H1 (cell line): Measurements from ENCODE around the gene TLE1. TPM values are rescaled to one million over a fixed set of nuclear protein-coding genes. Genes with fewer than 3 reads are reported as not detected.

Source experiments
- CTCF ChIA-PET: fragments of 300-600 bp; sonication (Branson Sonifier 250); formaldehyde crosslinking; loops from one replicate; lab custom pipeline; 2021; ENCODE audit not compliant: partially characterized antibody; lab: Charles Lee
- POLR2A ChIA-PET: fragments of 300-600 bp; sonication (Branson Sonifier 250); formaldehyde crosslinking; loops from one replicate; lab custom pipeline; 2021; ENCODE audit warnings: inconsistent platforms; ENCODE audit not compliant: partially characterized antibody; lab: Charles Lee
- DNase-seq, 2 experiments: peaks; one replicate each; pipeline versions ENCODE4 v3.0.0 to v3.0.0-alpha.2; 2010 to 2022; ENCODE audit warnings: low spot score in 2 of 2, low read depth in 1 of 2, mixed read lengths in 1 of 2
- FAIRE-seq: peaks from 2 replicates; lab custom pipeline; 2011; peaks lifted over from hg19 to GRCh38; lab: Jason Lieb, UNC
- H2AFZ ChIP-seq: 2 replicates; pipeline ENCODE4 v1.8.1; 2012; ENCODE audit warnings: low read length, inconsistent platforms
- H2AK5ac ChIP-seq: 2 replicates; pipeline ENCODE4 v1.6.1; 2013; ENCODE audit warnings: low read depth, low read length
- H2BK120ac ChIP-seq: replicated peaks from 2 replicates; pipeline ENCODE3; 2013; ENCODE audit warnings: low read depth, low read length, inconsistent platforms
- H2BK12ac ChIP-seq: 2 replicates; pipeline ENCODE4 v1.6.1; 2013; ENCODE audit warnings: low read depth, low read length
- H2BK15ac ChIP-seq: 2 replicates; pipeline ENCODE4 v1.6.1; 2013; ENCODE audit warnings: low read length
- H2BK20ac ChIP-seq: 2 replicates; pipeline ENCODE4 v1.6.1; 2013; ENCODE audit warnings: low read length
- H2BK5ac ChIP-seq: 2 replicates; pipeline ENCODE4 v1.6.1; 2013; ENCODE audit warnings: low read depth, low read length
- H3K14ac ChIP-seq: 2 replicates; pipeline ENCODE4 v1.6.1; 2013; ENCODE audit warnings: inconsistent platforms; ENCODE audit not compliant: insufficient read length
- H3K18ac ChIP-seq: 2 replicates; pipeline ENCODE4 v1.6.1; 2013; ENCODE audit warnings: low read length; ENCODE audit errors: extremely low read depth
- H3K23ac ChIP-seq: 2 replicates; pipeline ENCODE4 v1.6.1; 2013; ENCODE audit warnings: inconsistent platforms; ENCODE audit not compliant: insufficient read length
- H3K23me2 ChIP-seq: 2 replicates; pipeline ENCODE4 v1.6.1; 2013; ENCODE audit warnings: low read depth, low read length
- H3K27ac ChIP-seq: 2 replicates; pipeline ENCODE4 v1.6.1; 2011; ENCODE audit warnings: low read depth, low read length, inconsistent platforms
- H3K27me3 ChIP-seq, 4 experiments: replicated peaks in 1 of 4; 1 replicate in 1 of 4; 2 replicates in 3 of 4; pipeline versions ENCODE4 v1.6.1 to v1.8.1; 2011 to 2013; ENCODE audit warnings: low read length in 3 of 4, mild to moderate bottlenecking in 3 of 4, inconsistent platforms in 2 of 4, mixed read lengths in 2 of 4, moderate library complexity in 1 of 4; ENCODE audit not compliant: control insufficient read depth in 3 of 4, insufficient read depth in 3 of 4; ENCODE audit errors: extremely low read depth in 1 of 4
- H3K36me3 ChIP-seq, 4 experiments: 2 replicates each; pipeline versions ENCODE4 v1.6.1 to v1.8.1; 2011 to 2013; ENCODE audit warnings: mild to moderate bottlenecking in 4 of 4, low read length in 3 of 4, moderate library complexity in 2 of 4, control low read depth in 1 of 4, inconsistent platforms in 1 of 4; ENCODE audit not compliant: insufficient read depth in 4 of 4, control insufficient read depth in 2 of 4
- H3K4ac ChIP-seq: replicated peaks from 2 replicates; pipeline ENCODE3; 2013; ENCODE audit warnings: low read length, low read depth, mixed read lengths, inconsistent platforms; ENCODE audit not compliant: insufficient read length
- H3K4me1 ChIP-seq, 4 experiments: replicated peaks in 1 of 4; 1 replicate in 1 of 4; 2 replicates in 3 of 4; pipeline versions ENCODE4 v1.6.1 to v1.8.1; 2011 to 2013; ENCODE audit warnings: low read length in 3 of 4, inconsistent platforms in 2 of 4, mixed read lengths in 1 of 4; ENCODE audit not compliant: insufficient read depth in 4 of 4, control insufficient read depth in 3 of 4
- H3K4me2 ChIP-seq, 2 experiments: 2 replicates each; pipeline versions ENCODE4 v1.6.1 to v1.8.1; 2011 to 2013; ENCODE audit warnings: low read depth in 2 of 2, low read length in 2 of 2, control low read depth in 1 of 2, inconsistent platforms in 1 of 2, mild to moderate bottlenecking in 1 of 2; ENCODE audit not compliant: insufficient read depth in 1 of 2
- H3K4me3 ChIP-seq, 4 experiments: fragments of 200-600, 300-600 bp in 1 of 4; sonication (generic), shearing (Covaris generic), sonication (Bioruptor Twin) in 1 of 4; 2 replicates each; pipeline versions ENCODE4 v1.5.1 to v1.8.1; 2011 to 2016; ENCODE audit warnings: low read length in 4 of 4, low read depth in 3 of 4, control low read depth in 2 of 4, inconsistent platforms in 2 of 4, mild to moderate bottlenecking in 2 of 4, mixed read lengths in 1 of 4, moderate library complexity in 1 of 4; ENCODE audit not compliant: insufficient read depth in 2 of 4; ENCODE audit errors: extremely low read depth in 1 of 4
- H3K56ac ChIP-seq: replicated peaks from 2 replicates; pipeline ENCODE3; 2013; ENCODE audit warnings: low read depth, mild to moderate bottlenecking, mixed read lengths, low read length, inconsistent platforms; ENCODE audit not compliant: insufficient read length
- H3K79me1 ChIP-seq: 2 replicates; pipeline ENCODE4 v1.6.1; 2013; ENCODE audit warnings: low read depth, low read length, control low read depth
- H3K79me2 ChIP-seq, 2 experiments: 2 replicates each; pipeline versions ENCODE4 v1.6.1 to v1.8.1; 2012 to 2013; ENCODE audit warnings: low read length in 2 of 2, mild to moderate bottlenecking in 2 of 2, inconsistent platforms in 1 of 2; ENCODE audit not compliant: insufficient read depth in 2 of 2, control insufficient read depth in 1 of 2
- H3K9ac ChIP-seq, 4 experiments: replicated peaks in 1 of 4; 1 replicate in 1 of 4; 2 replicates in 3 of 4; pipeline versions ENCODE4 v1.6.1 to v1.8.1; 2011 to 2013; ENCODE audit warnings: low read depth in 3 of 4, low read length in 3 of 4, control low read depth in 2 of 4, mild to moderate bottlenecking in 2 of 4, moderate library complexity in 2 of 4, inconsistent platforms in 1 of 4; ENCODE audit errors: extremely low read depth in 1 of 4
- H3K9me3 ChIP-seq, 2 experiments: 2 replicates each; pipeline versions ENCODE4 v1.6.1 to v1.8.1; 2012 to 2013; ENCODE audit warnings: mild to moderate bottlenecking in 2 of 2, moderate library complexity in 2 of 2, control low read depth in 1 of 2, inconsistent platforms in 1 of 2, low read depth in 1 of 2, low read length in 1 of 2, mixed read lengths in 1 of 2; ENCODE audit not compliant: insufficient read depth in 2 of 2
- H4K20me1 ChIP-seq, 2 experiments: replicated peaks in 1 of 2; 2 replicates each; pipeline versions ENCODE3 to v1.8.1; 2011 to 2013; ENCODE audit warnings: inconsistent platforms in 2 of 2, low read length in 2 of 2, mild to moderate bottlenecking in 1 of 2; ENCODE audit not compliant: insufficient read depth in 2 of 2, control insufficient read depth in 1 of 2
- H4K5ac ChIP-seq: 2 replicates; pipeline ENCODE4 v1.6.1; 2013; ENCODE audit warnings: low read length, low read depth, mixed read lengths, inconsistent platforms; ENCODE audit not compliant: insufficient read length
- H4K8ac ChIP-seq: 2 replicates; pipeline ENCODE4 v1.8.0; 2013; ENCODE audit warnings: mild to moderate bottlenecking, moderate library complexity, low read length, inconsistent platforms; ENCODE audit not compliant: insufficient read depth; ENCODE audit errors: extremely low read depth
- H4K91ac ChIP-seq: replicated peaks from 2 replicates; pipeline ENCODE3; 2013; ENCODE audit warnings: low read length, mixed read lengths, inconsistent platforms; ENCODE audit not compliant: insufficient read length
- EP300 ChIP-seq, 2 experiments: IDR thresholded peaks; 1 replicate in 1 of 2; 2 replicates in 1 of 2; pipeline ENCODE4 v1.6.1; 2011 to 2012; ENCODE audit warnings: low read depth in 2 of 2, low read length in 2 of 2, mild to moderate bottlenecking in 2 of 2, borderline replicate concordance in 1 of 2, inconsistent platforms in 1 of 2, moderate library complexity in 1 of 2
- WGBS, 2 experiments: shearing (Covaris generic) in 1 of 2; methylation state at CpG; one replicate each; pipeline versions ENCODE4 v1.1.6 to v1.1.7; 2013 to 2015; ENCODE audit warnings: low lambda C conversion rate in 2 of 2, mixed read lengths in 2 of 2, inconsistent platforms in 1 of 2, low coverage in 1 of 2, missing lambda C conversion rate in 1 of 2; ENCODE audit not compliant: insufficient replicate concordance in 2 of 2, insufficient coverage in 1 of 2, insufficient read length in 1 of 2; ENCODE audit errors: extremely low coverage in 1 of 2, missing lambda C conversion rate in 1 of 2; 5-methylcytosine and 5-hydroxymethylcytosine counted together
- polyA plus RNA-seq, 7 experiments: library from polyadenylated mRNA; depleted of rRNA in 3 of 7; stranded (reverse) in 5 of 7; unstranded in 2 of 7; fragments of >200 nt in 5 of 7; fragments of 200-250 nt in 2 of 7; gene quantifications; 1 replicate in 5 of 7; 2 replicates in 1 of 7; 4 replicates in 1 of 7; pipeline versions ENCODE4 v1.2.1 to v1.2.3, GENCODE V29; 2011 to 2013; ENCODE audit warnings: missing spikeins in 2 of 7, mixed read lengths in 2 of 7
- total RNA-seq: library from RNA; stranded (reverse); fragmentation: NEBNext Ultra II Directional; extraction: Animal tissue kit (Norgen Biotek cat#: 25700); gene quantifications from 2 replicates; pipeline ENCODE4 v1.2.1, GENCODE V29; 2021

The TLE1 gene
- total and polyA plus RNA-seq, 2 of the 8 experiments (the other 6 are each of a cell fraction or from before 2014, with no cell fraction given): 81.8 to 91.6 TPM

DNA sequence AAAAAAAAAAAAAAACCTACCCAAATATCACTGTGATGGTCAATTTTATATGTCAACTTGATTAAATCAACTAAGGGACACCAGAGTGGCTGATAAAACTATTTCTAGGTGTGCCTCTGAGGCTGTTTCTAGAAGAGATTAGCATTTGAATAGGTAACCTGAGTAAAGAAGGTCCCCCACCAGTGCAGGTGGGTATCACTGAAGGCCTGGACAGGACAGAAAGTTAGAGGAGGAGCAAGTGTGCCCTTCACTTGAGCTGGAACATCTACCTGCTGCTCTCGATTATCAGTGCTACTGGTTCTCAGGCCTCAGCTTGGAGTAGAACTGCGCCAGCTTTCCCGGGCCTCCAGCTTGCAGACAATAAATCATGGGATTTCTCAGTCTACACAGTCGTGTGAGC lies 88.7 kb downstream of the TLE1 start:
- no peaks in the 10 kb centered on the region for H3K23me2 ChIP-seq
- H3K79me2 ChIP-seq: peaks cover 0 to 17% of the 10 kb centered on the region in 2 experiments; a peak in 2 of 4 replicates
- H2BK15ac ChIP-seq: no peak overlapping the region
- H4K91ac ChIP-seq: no peak overlapping the region
- CTCF ChIA-PET: interaction anchor here (0.6 to 1.8 kb wide), 2 partner anchors 78 to 356 kb away, joined by 3 to 5 read pairs; no protein-coding TSS in a partner anchor
- POLR2A ChIA-PET: interaction anchor here (0.8 kb wide), 1 partner anchor 21 kb away, joined by 4 read pairs; no protein-coding TSS in a partner anchor
- no peak overlapping the region for H3K27ac ChIP-seq
- H3K36me3 ChIP-seq: peaks cover 2 to 30% (median 12%) of the 10 kb centered on the region in 4 experiments; a peak in 5 of 8 replicates
- no peak overlapping the region for H3K4ac ChIP-seq
- H3K18ac ChIP-seq: no peak overlapping the region
- H3K79me1 ChIP-seq: no peaks in the 10 kb centered on the region; the same call in none of the 2 replicates
- no peak overlapping the region for H3K9ac ChIP-seq
- H2BK20ac ChIP-seq: no peak overlapping the region
- H2AFZ ChIP-seq: no peak overlapping the region
- peak overlapping the region; percentile 4 to 24; a peak in 2 of 4 replicates for H3K4me2 ChIP-seq
- no peak overlapping the region; a peak in 1 of 8 replicates for H3K4me3 ChIP-seq
- no peak overlapping the region for H3K23ac ChIP-seq
- FAIRE-seq (no peak), DNase-seq (no peak)
- TF ChIP-seq EP300 (IDR thresholded peaks at IDR 0.05; ENCODE audit: borderline replicate concordance in 1 of 2, low read depth in 2 of 2, low read length in 2 of 2): no peak
- H3K9me3 ChIP-seq: no peaks in the 10 kb centered on the region
- no peak overlapping the region for H2BK120ac ChIP-seq
- peaks cover 10 to 12% of the 10 kb centered on the region in 2 experiments for H4K20me1 ChIP-seq
- peaks cover 0 to 1% (median 0%) of the 10 kb centered on the region in 4 experiments; a peak in 1 of 7 replicates for H3K27me3 ChIP-seq
- H4K8ac ChIP-seq: no peak overlapping the region
- H4K5ac ChIP-seq: no peak overlapping the region
- H2AK5ac ChIP-seq: no peak overlapping the region
- H3K14ac ChIP-seq: no peak overlapping the region
- H3K4me1 ChIP-seq: peaks cover 14 to 32% (median 25%) of the 10 kb centered on the region in 4 experiments
- H2BK12ac ChIP-seq: no peak overlapping the region
- 89% methylated on average over 4 of the region's 4 CpGs; no CpG with 5 or more reads in 1 of the 2 experiments for WGBS, 2 experiments
- no peak overlapping the region for H2BK5ac ChIP-seq
- H3K56ac ChIP-seq: no peak overlapping the region
